HG02852 (cell line): ENCODE data around the gene KCTD21.
A peak's percentile ranks its signal among the peaks of the same experiment; 100 is the strongest.
"Not testable (repeated sequence)": the region's sequence is repeated elsewhere in the genome, so short reads cannot be mapped to it uniquely, and the experiment has no call there.

ENCODE experiments used
- ATAC-seq: cut with Tn5 transposase; IDR thresholded peaks from one replicate; pipeline ENCODE4 v1.9.1; 2021; ENCODE audit warnings: mild to moderate bottlenecking, moderate library complexity; ENCODE audit not compliant: unreplicated experiment

The KCTD21 gene

DNA sequence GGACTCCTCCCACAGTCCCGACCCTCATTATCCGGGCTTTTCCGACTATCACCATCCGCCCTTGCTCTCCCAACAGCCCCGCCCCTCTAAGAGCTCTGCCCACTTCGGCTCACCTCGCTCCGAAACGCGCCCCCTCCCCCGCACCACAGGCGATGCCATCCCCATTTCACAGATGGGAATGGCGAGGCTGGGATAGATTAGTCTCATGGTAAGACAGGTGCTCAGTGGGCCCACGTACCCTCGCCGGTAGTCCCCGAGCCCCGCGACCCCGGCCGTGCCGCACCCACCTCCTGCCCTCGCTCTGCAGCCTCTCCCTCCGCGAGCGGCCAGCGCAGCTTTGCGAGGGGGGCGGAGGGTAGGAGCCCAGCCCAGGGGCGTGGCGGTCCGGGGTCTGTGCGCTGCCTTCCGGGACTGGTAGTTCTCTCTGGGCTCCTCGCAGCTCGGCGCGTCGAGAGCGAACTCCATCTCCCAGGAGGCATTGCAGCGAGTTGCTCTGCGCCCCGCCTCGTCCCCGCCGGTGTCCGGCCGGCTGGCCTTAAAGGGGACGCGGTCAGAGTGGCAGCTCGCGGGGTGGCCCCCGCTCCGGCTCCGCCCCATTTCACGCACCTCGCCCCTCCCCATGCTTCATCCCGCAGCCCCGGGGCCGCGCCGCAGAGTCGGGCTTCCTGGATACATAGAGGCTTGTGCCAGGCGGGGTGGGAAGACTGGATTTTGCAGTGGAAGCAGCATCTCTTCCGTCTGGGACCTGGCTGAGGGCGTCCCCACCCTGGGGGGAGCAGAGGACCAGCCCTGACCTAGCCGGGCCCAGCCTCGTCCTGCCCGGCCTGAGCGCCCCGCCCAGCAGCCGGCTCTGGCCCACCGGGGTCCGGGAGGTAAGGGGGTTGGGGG is at the start of gene KCTD21, which contains the start of gene USP35:
Gene KCTD21 (minus strand): TSS at position 341 of the 888 bp plus-strand sequence. CDS start 14,072 bp downstream, outside the sequence.
Gene USP35 (plus strand): TSS at position 634 of the 888 bp plus-strand sequence. CDS start 7,327 bp downstream, outside the sequence.
- peak; percentile 94 for ATAC-seq

DNA sequence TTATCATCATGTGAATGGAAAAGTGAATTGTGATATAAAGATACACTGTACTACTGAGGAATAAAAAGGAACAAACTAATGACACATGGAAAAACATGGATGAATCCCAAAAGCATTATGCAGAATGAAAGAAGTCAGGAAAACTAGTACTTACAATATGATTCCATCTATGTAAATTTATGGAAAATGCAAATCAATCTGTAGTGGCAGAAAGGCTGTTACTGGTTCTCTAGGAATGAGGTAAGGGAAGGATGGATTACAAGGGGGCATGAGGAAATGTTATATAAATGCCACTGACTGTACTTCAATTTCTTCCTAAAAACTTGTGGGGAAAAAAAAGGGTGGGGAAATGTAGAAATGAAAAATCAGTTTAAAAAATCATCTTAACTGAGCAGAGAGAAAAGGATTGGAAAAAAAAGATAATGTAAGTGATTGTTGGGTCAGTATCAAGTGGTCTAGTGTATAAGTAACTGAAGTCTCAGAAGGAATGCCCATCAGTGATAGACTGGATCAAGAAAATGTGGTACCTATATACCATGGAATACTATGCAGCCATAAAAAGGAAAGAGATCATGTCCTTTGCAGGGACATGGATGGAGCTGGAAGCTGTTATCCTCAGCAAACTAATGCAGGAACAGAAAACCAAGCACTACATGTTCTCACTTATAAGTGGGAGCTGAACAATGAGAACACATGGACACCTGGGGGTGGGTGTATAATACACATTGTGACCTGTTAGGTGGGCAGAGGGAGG is 49.0 kb upstream of the KCTD21 start:
- no peak for ATAC-seq

- no peak for ATAC-seq
These were observed 45.6 kb upstream of the KCTD21 start for GRCh38 chr11:78234006-78234405.

- not testable (repeated sequence) for ATAC-seq
These were observed 44.6 kb upstream of the KCTD21 start for GRCh38 chr11:78233046-78233445.

- no peak for ATAC-seq
These were observed 43.6 kb upstream of the KCTD21 start for GRCh38 chr11:78231962-78232501.

DNA sequence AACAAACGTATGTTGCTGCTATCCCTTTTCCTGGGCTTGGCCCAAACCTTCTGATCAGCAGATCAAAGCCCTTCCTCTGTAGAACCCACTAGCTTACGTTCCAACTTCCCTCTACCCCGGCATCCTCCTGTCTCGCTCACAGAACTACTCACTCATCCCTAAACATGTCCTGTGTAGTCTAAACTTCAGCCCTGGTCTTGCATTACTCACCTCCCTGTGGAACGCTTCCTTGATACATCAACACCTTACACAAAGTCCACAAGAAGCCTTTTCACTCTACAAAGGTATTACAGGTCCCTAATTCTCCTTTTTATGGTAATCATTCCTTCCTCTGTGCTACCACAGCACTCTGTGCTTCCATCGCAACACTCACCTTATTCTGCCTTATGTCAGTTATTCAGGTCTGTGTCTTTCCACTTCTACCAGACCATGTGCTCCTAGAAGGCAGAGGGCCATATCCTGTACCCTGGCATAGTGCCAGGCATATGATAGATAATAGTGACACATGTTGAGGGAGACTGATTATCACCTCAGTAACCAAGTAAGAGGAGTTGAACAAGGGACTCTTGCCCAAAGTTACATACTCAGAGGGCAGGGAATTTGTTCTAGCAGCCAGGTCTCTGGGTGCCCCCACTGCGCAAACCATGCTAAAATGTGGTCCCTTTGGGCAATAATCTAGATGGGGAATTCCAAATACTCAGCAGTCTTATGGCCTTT is 41.9 kb upstream of the KCTD21 start:
- ATAC-seq = no peak

DNA sequence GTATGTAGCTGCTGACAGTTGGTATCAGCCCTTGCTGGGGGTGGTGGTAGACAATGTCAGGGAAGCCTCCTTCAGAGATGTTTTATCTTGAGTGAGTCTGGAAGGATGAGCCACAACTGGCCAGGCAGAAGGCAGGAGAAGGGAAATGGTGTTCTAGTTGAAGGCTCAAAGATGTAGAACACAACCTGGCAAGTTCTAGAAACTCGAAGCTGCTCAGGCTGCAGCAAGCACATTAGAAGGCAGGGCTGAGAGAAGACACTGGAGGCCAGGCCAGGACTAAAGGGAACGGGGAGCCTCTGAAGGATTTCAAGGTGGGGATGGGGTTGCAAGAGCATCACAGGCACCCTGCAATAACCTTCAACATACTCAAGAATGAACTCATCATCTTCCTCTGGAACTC is 40.7 kb upstream of the KCTD21 start:
- no peak for ATAC-seq

DNA sequence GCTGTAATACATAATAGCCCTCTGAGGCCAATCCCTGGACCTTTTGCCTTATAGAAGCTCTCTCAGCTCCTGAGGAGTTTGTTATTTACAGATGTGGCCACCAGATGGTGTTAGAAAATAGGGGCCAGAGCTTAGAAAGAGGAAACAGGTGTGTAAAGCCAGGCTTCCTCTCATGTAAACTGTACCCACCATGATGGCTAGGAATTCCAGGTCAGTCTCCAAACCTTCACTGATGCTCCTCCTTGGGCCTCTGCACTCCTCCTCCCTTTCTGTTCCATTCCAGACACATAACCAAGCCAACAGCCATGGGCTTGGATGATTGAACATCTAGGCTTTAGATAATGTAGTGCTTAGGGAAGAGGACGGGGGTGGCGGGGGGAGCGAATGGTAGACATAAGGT is 40.0 kb upstream of the KCTD21 start:
- no peak for ATAC-seq

DNA sequence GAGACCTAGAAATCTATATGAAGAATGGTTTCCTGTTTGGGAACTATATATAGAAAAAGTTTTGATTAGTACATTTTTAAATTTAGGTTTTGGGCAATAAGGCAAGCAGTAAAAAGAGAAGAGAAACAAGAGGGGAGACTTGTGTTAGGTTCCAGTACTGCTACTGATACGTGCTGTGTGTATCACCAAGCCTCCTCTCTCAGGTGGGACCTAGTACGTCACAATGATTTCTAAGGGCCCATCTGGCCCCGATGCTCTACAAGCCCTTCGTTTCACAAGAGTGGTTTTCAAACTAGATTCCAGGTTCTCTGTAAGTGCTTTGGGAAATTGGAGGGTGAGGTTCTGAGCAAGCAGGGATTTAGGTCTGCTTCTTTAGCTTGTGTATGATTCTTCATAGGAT is 39.5 kb upstream of the KCTD21 start:
- no peak for ATAC-seq

DNA sequence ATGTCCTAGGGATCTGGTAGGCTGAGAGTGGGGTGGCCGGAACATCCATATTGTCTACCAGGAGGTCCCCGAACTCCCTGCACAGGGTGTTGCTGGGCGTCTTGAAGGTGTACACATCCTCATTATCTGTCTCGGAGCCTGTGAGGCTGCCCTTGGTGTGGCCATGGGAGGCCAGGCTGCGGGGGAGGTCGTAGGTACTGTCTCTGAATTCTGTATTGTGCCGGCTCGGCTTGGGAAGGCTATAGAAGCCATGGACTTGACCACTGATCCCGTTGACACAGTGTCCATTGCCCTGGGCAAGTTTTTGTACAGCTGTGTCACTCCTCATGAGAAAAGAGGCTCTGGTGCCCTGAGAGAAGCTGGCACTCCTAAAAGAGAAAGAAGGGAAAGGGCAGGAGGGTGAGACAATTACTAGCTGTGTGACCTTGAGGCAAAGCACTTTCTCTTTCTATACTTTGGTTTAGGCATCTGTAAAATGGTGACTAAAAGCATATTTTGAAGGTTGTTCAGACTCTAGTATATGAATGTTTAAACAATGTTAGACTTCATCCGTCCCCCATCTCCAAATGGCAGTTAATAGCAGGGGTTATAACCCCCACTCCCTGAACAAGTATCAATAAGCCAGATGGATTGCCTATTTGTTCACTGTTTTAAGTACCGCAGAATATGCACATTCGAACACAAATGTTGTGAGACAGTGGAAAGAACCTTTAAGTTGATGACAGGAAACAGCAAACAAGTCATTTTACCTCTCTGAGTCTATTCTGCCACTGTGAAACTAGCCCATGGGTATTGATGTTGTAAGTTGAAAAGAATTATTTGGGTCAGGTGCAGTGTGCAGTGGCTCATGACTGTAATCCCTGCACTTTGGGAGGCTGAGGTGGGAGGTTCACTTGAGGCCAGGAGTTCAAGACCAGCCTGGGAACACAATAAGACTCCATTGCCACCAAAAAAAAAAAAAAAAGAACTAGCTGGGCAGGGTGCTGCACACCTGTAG is 38.6 kb upstream of the KCTD21 start:
- no peak for ATAC-seq

DNA sequence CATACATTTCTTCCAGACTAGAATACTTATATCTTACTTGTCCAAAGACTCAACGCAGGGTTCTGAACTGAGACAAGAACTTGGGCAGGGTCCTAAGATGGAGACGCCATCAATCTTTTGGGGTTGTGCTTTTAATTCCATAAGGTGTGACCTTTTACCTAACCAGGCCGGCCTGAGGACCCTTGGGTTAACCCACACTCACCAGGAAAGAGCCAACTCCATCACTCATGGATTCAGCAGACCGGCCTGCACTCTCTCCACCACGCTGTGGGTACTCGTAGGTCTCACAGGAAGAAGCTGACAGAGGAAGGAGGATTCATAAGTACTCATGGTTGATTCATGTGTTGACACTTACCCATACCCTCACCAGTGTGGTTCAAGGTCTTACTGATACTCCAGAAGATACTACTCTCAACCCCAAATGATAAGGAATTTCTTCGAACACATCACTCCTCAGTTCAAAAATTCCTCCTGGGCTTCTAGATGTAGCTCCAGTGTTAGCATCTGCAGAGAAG is 36.5 kb upstream of the KCTD21 start:
- no peak for ATAC-seq

DNA sequence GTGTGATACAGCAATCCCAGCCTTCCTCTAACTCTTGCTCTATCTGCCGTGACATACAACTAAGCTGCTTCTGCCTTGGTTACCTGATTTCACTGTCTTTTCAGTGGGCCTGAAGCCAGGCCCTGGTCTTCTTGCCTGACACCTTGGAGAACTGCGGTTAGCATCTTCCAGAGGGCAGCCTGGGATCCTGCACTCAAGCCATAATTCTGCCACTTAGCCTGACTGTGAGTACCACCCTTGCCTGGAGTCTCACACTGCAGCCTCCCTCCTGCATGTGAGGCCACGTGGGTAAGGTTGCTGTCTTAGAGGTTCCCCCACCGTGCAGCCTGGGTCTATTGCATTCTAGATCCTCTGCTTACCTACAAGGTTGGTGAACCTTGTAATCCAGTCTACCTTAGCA is 36.1 kb upstream of the KCTD21 start:
- ATAC-seq = no peak

- ATAC-seq = peak; percentile 82
These were observed 35.0 kb upstream of the KCTD21 start for GRCh38 chr11:78223320-78223954.

DNA sequence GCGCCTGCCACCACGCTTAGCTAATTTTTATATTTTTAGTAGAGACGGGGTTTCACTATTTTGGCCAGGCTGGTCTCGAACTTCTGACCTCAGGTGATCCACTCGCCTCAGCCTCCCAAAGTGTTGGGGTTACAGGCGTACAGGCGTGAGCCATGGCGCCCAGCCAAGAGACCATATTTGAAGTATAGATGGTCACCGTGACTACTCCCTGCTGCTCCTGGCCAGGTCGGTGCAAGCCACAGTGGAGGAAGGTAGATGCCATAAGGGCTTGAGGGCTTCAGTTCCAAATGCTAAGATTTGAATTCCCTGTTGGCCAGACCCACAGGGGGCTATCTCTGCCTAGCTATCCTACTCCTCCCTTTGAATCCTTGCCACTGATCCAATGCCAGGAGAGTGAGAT is 34.3 kb upstream of the KCTD21 start:
- ATAC-seq = not testable (repeated sequence)

- no peak for ATAC-seq
These were observed 33.2 kb upstream of the KCTD21 start for GRCh38 chr11:78221396-78222315.

- no peak for ATAC-seq
These were observed 32.1 kb upstream of the KCTD21 start for GRCh38 chr11:78220218-78221157.
